Vagina (tissue), 2 donors: ENCODE measurements around the gene ZNF575.

Experiments
- POLR2A ChIP-seq, 2 donors: fragments of 450-650 bp; IDR thresholded peaks; one replicate each; pipeline ENCODE4 v1.6.1; 2017; ENCODE audit warnings: antibody characterized with exemption in 2 of 2, mild to moderate bottlenecking in 2 of 2, moderate library complexity in 2 of 2
- POLR2AphosphoS5 ChIP-seq, 2 donors: sonication (generic); formaldehyde crosslinking; IDR thresholded peaks; one replicate each; pipeline ENCODE4 v1.9.0; 2017; ENCODE audit warnings: antibody characterized with exemption in 2 of 2, mild to moderate bottlenecking in 2 of 2, low read depth in 1 of 2; ENCODE audit not compliant: insufficient read depth in 1 of 2
- TF ChIP-seq, protein P1 (sequence below), 3 experiments: fragments of 450-650 bp in 2 of 3; fragments of 200-600 bp in 1 of 3; sonication (generic) in 1 of 3; IDR thresholded peaks; one replicate each; pipeline ENCODE4 v1.5.1; 2017 to 2019; ENCODE audit warnings: antibody characterized with exemption in 3 of 3, mild to moderate bottlenecking in 2 of 3, moderate library complexity in 2 of 3

DNA sequence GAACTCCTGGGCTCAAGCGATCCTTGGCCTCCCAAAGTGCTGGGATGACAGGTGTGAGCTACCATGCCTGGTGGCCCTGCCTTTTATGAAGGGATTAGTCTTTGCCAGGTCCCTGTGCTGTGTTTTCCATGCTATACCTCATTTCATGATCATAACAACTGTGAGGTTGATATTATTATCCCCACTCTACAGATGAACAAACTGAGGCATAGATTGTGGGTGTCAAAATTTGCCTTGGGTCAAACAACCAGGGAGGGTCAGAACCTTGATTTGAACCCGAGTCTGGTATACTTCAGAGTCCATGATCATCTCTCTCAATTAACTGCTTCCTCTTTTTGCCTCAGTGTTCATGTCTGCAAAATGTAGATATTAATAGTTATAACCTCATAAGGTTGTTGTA, 49.5 kb downstream of the ZNF575 start:
- TF ChIP-seq, protein P1, sequence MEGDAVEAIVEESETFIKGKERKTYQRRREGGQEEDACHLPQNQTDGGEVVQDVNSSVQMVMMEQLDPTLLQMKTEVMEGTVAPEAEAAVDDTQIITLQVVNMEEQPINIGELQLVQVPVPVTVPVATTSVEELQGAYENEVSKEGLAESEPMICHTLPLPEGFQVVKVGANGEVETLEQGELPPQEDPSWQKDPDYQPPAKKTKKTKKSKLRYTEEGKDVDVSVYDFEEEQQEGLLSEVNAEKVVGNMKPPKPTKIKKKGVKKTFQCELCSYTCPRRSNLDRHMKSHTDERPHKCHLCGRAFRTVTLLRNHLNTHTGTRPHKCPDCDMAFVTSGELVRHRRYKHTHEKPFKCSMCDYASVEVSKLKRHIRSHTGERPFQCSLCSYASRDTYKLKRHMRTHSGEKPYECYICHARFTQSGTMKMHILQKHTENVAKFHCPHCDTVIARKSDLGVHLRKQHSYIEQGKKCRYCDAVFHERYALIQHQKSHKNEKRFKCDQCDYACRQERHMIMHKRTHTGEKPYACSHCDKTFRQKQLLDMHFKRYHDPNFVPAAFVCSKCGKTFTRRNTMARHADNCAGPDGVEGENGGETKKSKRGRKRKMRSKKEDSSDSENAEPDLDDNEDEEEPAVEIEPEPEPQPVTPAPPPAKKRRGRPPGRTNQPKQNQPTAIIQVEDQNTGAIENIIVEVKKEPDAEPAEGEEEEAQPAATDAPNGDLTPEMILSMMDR (IDR thresholded peaks at IDR 0.05): no peak
- TF ChIP-seq POLR2A (IDR thresholded peaks at IDR 0.05) (no peak), POLR2AphosphoS5 (IDR thresholded peaks at IDR 0.05; ENCODE audit: insufficient read depth in 1 of 2, low read depth in 1 of 2) (no peak)
